Lower leg skin (tissue), 4 donors: ENCODE measurements around the gene MED10. TPM values are rescaled to one million over a fixed set of nuclear protein-coding genes. Genes with fewer than 3 reads are reported as not detected.

Source experiments
- DNase-seq, 2 donors: peaks; one replicate each; pipeline ENCODE4 v3.0.0-alpha.2; 2019; ENCODE audit warnings: low spot score in 2 of 2
- H3K4me3 ChIP-seq: fragments of 200-600 bp; sonication (generic); 2 replicates; pipeline ENCODE4 v1.5.1; 2017; ENCODE audit warnings: mild to moderate bottlenecking, low read depth; ENCODE audit not compliant: poor library complexity, severe bottlenecking
- CTCF ChIP-seq, 3 donors: fragments of 450-650 bp; IDR thresholded peaks; one replicate each; pipeline ENCODE4 v1.5.1; 2016; ENCODE audit warnings: antibody characterized with exemption in 3 of 3, mild to moderate bottlenecking in 3 of 3, moderate library complexity in 2 of 3
- POLR2A ChIP-seq, 2 donors: fragments of 450-650 bp; IDR thresholded peaks; one replicate each; pipeline ENCODE4 v1.6.1; 2016 to 2017; ENCODE audit warnings: antibody characterized with exemption in 2 of 2, mild to moderate bottlenecking in 1 of 2, moderate library complexity in 1 of 2
- WGBS, 2 donors: methylation state at CpG; one replicate each; pipeline ENCODE4 v1.1.5; 2018; 5-methylcytosine and 5-hydroxymethylcytosine counted together
- intact Hi-C: fragments of 100-400 bp; cut with DNase I; formaldehyde crosslinking; loops from one replicate; pipeline ENCODE4 v1.15.0; 2023; ENCODE audit warnings: low total_unique reads
- total RNA-seq, 4 donors: library from RNA; depleted of rRNA; stranded (reverse); fragments of >200 nt; gene quantifications; one replicate each; pipeline ENCODE4 v1.1.0, GENCODE V29; 2016

MED10 gene
- total RNA-seq, 4 donors from 2014 or later: 18.5 to 30.4 (median 24.9) TPM

GRCh38 chr5:6353602-6354302 lies 24.6 kb downstream of the MED10 start:
- 74 to 81% methylated on average over 13 of the region's 13 CpGs for WGBS, 2 donors
- TF ChIP-seq CTCF (IDR thresholded peaks at IDR 0.05) (no peak), POLR2A (IDR thresholded peaks at IDR 0.05) (no peak)

GRCh38 chr5:6350277-6351090 lies 27.9 kb downstream of the MED10 start:
- intact Hi-C loops: no loop called here
- TF ChIP-seq POLR2A (IDR thresholded peaks at IDR 0.05): no peak
- no peak for TF ChIP-seq CTCF (IDR thresholded peaks at IDR 0.05)
- WGBS, 2 donors: 69 to 74% methylated on average over 18 of the region's 18 CpGs
- H3K4me3 ChIP-seq: no peak overlapping the region
- DNase-seq: no peak

More at GRCh38 chr5:6353602-6354302, 24.6 kb downstream of the MED10 start:
- no peak for DNase-seq
- H3K4me3 ChIP-seq: no peak overlapping the region
- intact Hi-C loops: no loop called here

GRCh38 chr5:6349387-6349786 lies 29.0 kb downstream of the MED10 start:
- WGBS, 2 donors: 73 to 76% methylated on average over 18 to 19 of the region's 19 CpGs
- no peak for DNase-seq
- no peak for TF ChIP-seq POLR2A (IDR thresholded peaks at IDR 0.05)
- no peak for TF ChIP-seq CTCF (IDR thresholded peaks at IDR 0.05)
- no peak overlapping the region for H3K4me3 ChIP-seq
- intact Hi-C loops: no loop called here

GRCh38 chr5:6348476-6349000 lies 29.8 kb downstream of the MED10 start:
- 92 to 93% methylated on average over 15 of the region's 15 CpGs for WGBS, 2 donors
- intact Hi-C loops: no loop called here
- no peak for DNase-seq
- TF ChIP-seq POLR2A (IDR thresholded peaks at IDR 0.05) (no peak), CTCF (IDR thresholded peaks at IDR 0.05) (no peak)
- H3K4me3 ChIP-seq: no peak overlapping the region

GRCh38 chr5:6347673-6348072 lies 30.7 kb downstream of the MED10 start:
- TF ChIP-seq POLR2A (IDR thresholded peaks at IDR 0.05) (no peak), CTCF (IDR thresholded peaks at IDR 0.05) (no peak)
- WGBS, 2 donors: 91 to 97% methylated on average over 19 of the region's 19 CpGs
- DNase-seq: no peak
- H3K4me3 ChIP-seq: no peak overlapping the region
- intact Hi-C loops: no loop called here
